Spinal cord (tissue), 10 donors: Measurements from ENCODE around the gene UBASH3B. TPM values are rescaled to one million over a fixed set of nuclear protein-coding genes. Genes with fewer than 3 reads are reported as not detected.

ENCODE experiments used
- DNase-seq, 6 donors: peaks; one replicate each; pipeline versions ENCODE4 v3.0.0 to v3.0.0-alpha.2; 2013 to 2015; ENCODE audit warnings: low spot score in 6 of 6, low read depth in 4 of 6
- H3K27ac ChIP-seq: one replicate; pipeline ENCODE4 v1.5.1; 2013; ENCODE audit warnings: low read depth, low read length, control low read depth
- H3K27me3 ChIP-seq: one replicate; pipeline ENCODE4 v1.6.1; 2013; ENCODE audit warnings: low read length; ENCODE audit not compliant: control insufficient read depth, insufficient read depth
- H3K36me3 ChIP-seq: one replicate; pipeline ENCODE4 v1.6.1; 2013; ENCODE audit warnings: low read length; ENCODE audit not compliant: control insufficient read depth, insufficient read depth
- H3K4me1 ChIP-seq: one replicate; pipeline ENCODE4 v1.6.1; 2013; ENCODE audit warnings: low read length; ENCODE audit not compliant: control insufficient read depth, insufficient read depth
- H3K4me3 ChIP-seq: one replicate; pipeline ENCODE4 v1.5.1; 2013; ENCODE audit warnings: low read depth, low read length, control low read depth
- H3K9me3 ChIP-seq: one replicate; pipeline ENCODE4 v1.6.1; 2013; ENCODE audit warnings: low read length; ENCODE audit not compliant: control insufficient read depth, insufficient read depth
- WGBS: methylation state at CpG from one replicate; pipeline ENCODE4 v1.1.5; 2013; ENCODE audit warnings: missing lambda C conversion rate; ENCODE audit not compliant: insufficient coverage; 5-methylcytosine and 5-hydroxymethylcytosine counted together
- polyA plus RNA-seq, 2 donors: library from polyadenylated mRNA; unstranded; fragments of 120-200 nt; gene quantifications; one replicate each; pipeline ENCODE4 v1.2.1, GENCODE V29; 2013; ENCODE audit not compliant: insufficient read length in 2 of 2
- total RNA-seq, 2 donors: library from RNA; depleted of rRNA in 1 of 2; stranded (reverse); fragments of 120-200 nt in 1 of 2; fragments of >200 nt in 1 of 2; gene quantifications; one replicate each; pipeline versions ENCODE4 v1.2.3 to v1.2.4, GENCODE V29; 2013 to 2014
- donor health status: healthy.

The UBASH3B gene
- total and polyA plus RNA-seq, 4 donors, result 6.0 to 17.2 (median 9.6) TPM

- Histone ChIP-seq H3K36me3 (no peaks in the 10 kb centered on the region), H3K27ac (no peak overlapping the region), H3K4me3 (no peak overlapping the region), H3K27me3 (no peaks in the 10 kb centered on the region), H3K9me3 (no peaks in the 10 kb centered on the region), H3K4me1 (no peaks in the 10 kb centered on the region)
- no peak for DNase-seq
- WGBS, result no CpG with 5 or more reads among the region's 3 CpGs
These were observed 42.9 kb downstream of the UBASH3B start for GRCh38 chr11:122698392-122698791.

GRCh38 chr11:122700666-122701065, 45.1 kb downstream of the UBASH3B start:
- no peaks in the 10 kb centered on the region for H3K27me3 ChIP-seq
- no peak for DNase-seq
- no peak overlapping the region for H3K4me3 ChIP-seq
- H3K36me3 ChIP-seq, result no peaks in the 10 kb centered on the region
- H3K9me3 ChIP-seq, result no peaks in the 10 kb centered on the region
- 100% methylated on average over 2 of the region's 3 CpGs for WGBS
- no peak overlapping the region for H3K27ac ChIP-seq
- no peaks in the 10 kb centered on the region for H3K4me1 ChIP-seq

- Histone ChIP-seq H3K9me3 (no peaks in the 10 kb centered on the region), H3K27ac (no peak overlapping the region), H3K27me3 (no peaks in the 10 kb centered on the region), H3K4me3 (no peak overlapping the region), H3K36me3 (no peaks in the 10 kb centered on the region), H3K4me1 (no peaks in the 10 kb centered on the region)
- WGBS, result 55% methylated on average over 3 of the region's 4 CpGs
- DNase-seq, result peak in 1 of 6 donors; percentile 26
These were observed 45.6 kb downstream of the UBASH3B start for GRCh38 chr11:122701143-122701542.

GRCh38 chr11:122703541-122704272, 48.2 kb downstream of the UBASH3B start:
- no peak for DNase-seq
- no peaks in the 10 kb centered on the region for H3K27me3 ChIP-seq
- no peak overlapping the region for H3K27ac ChIP-seq
- no peaks in the 10 kb centered on the region for H3K36me3 ChIP-seq
- no peaks in the 10 kb centered on the region for H3K4me1 ChIP-seq
- no peak overlapping the region for H3K4me3 ChIP-seq
- no peaks in the 10 kb centered on the region for H3K9me3 ChIP-seq
- WGBS, result 62% methylated on average over 7 of the region's 8 CpGs

GRCh38 chr11:122705396-122705795, 49.9 kb downstream of the UBASH3B start:
- Histone ChIP-seq H3K9me3 (no peaks in the 10 kb centered on the region), H3K27me3 (no peaks in the 10 kb centered on the region), H3K4me1 (no peaks in the 10 kb centered on the region), H3K4me3 (no peak overlapping the region), H3K27ac (no peak overlapping the region), H3K36me3 (no peaks in the 10 kb centered on the region)
- WGBS, result 92% methylated on average over 4 of the region's 7 CpGs
- no peak for DNase-seq

GRCh38 chr11:122706291-122707088, 51.0 kb downstream of the UBASH3B start:
- Histone ChIP-seq H3K27ac (no peak overlapping the region), H3K9me3 (no peaks in the 10 kb centered on the region), H3K4me1 (peaks cover 3% of the 10 kb centered on the region), H3K27me3 (no peaks in the 10 kb centered on the region), H3K36me3 (no peaks in the 10 kb centered on the region), H3K4me3 (no peak overlapping the region)
- no peak for DNase-seq
- WGBS, result 78% methylated on average over 1 of the region's 3 CpGs

- Histone ChIP-seq H3K27ac (no peak overlapping the region), H3K27me3 (no peaks in the 10 kb centered on the region), H3K4me3 (no peak overlapping the region), H3K9me3 (no peaks in the 10 kb centered on the region), H3K36me3 (no peaks in the 10 kb centered on the region), H3K4me1 (peaks cover 4% of the 10 kb centered on the region)
- DNase-seq, result no peak
- 77% methylated on average over 3 of the region's 4 CpGs for WGBS
These were observed 51.6 kb downstream of the UBASH3B start for GRCh38 chr11:122707111-122707510.

- Histone ChIP-seq H3K36me3 (no peaks in the 10 kb centered on the region), H3K9me3 (no peaks in the 10 kb centered on the region), H3K4me3 (no peak overlapping the region), H3K27ac (no peak overlapping the region), H3K4me1 (peaks cover 8% of the 10 kb centered on the region), H3K27me3 (no peaks in the 10 kb centered on the region)
- WGBS, result no CpG with 5 or more reads among the region's 4 CpGs
- DNase-seq, result no peak
These were observed 52.4 kb downstream of the UBASH3B start for GRCh38 chr11:122707901-122708300.

- Histone ChIP-seq H3K36me3 (no peaks in the 10 kb centered on the region), H3K9me3 (no peaks in the 10 kb centered on the region), H3K27ac (no peak overlapping the region), H3K4me3 (no peak overlapping the region), H3K27me3 (no peaks in the 10 kb centered on the region), H3K4me1 (peaks cover 8% of the 10 kb centered on the region)
- 39% methylated on average over 3 of the region's 7 CpGs for WGBS
- peak in 2 of 6 donors; percentile 54 to 80 for DNase-seq
These were observed 53.7 kb downstream of the UBASH3B start for GRCh38 chr11:122709039-122709760.
